ENCODE measurements around the gene CFAP46. TPM values are rescaled to one million over a fixed set of nuclear protein-coding genes. Genes with fewer than 3 reads are reported as not detected.

Gene CFAP46
- total RNA-seq, 1 donor from 2014 or later: 1.6 TPM

GRCh38 chr10:132834891-132835847, 107.2 kb downstream of the CFAP46 start:
- peaks cover 15% of the 10 kb centered on the region for H3K27me3 ChIP-seq
- Mint-ChIP-seq H3K4me1 (no peaks in the 10 kb centered on the region), H3K4me3 (no peak overlapping the region), H3K27me3 (ENCODE audit: insufficient read depth, low read depth) (peaks cover 11% of the 10 kb centered on the region), H3K27ac (no peak overlapping the region), H3K36me3 (peaks cover 2% of the 10 kb centered on the region), H3K9me3 (peaks cover 2% of the 10 kb centered on the region)
- no peak overlapping the region for H3K4me2 ChIP-seq
- H2AFZ ChIP-seq (replicated peaks): no peak overlapping the region
- DNase-seq (ENCODE audit: low spot score): no peak
- no peaks in the 10 kb centered on the region for H3K36me3 ChIP-seq
- no peak overlapping the region for H3K9ac ChIP-seq
- no peaks in the 10 kb centered on the region for H3K4me1 ChIP-seq
- H3F3A ChIP-seq (ENCODE audit: low read depth): peaks cover 8% of the 10 kb centered on the region
- no peaks in the 10 kb centered on the region for H3K79me2 ChIP-seq (ENCODE audit: low read depth)
- TF ChIP-seq EZH2 (IDR thresholded peaks at IDR 0.05) (no peak), CTCF (IDR thresholded peaks at IDR 0.05) (no peak), EZH2phosphoT487 (IDR thresholded peaks at IDR 0.05) (no peak)
- no peak overlapping the region for H3K27ac ChIP-seq
- no peaks in the 10 kb centered on the region for H3K9me3 ChIP-seq (ENCODE audit: low read depth)
- no peak overlapping the region for H3K4me3 ChIP-seq
- no peaks in the 10 kb centered on the region for H4K20me1 ChIP-seq (ENCODE audit: low read depth)

- no peak overlapping the region for H2AFZ ChIP-seq (replicated peaks)
- H3K27ac ChIP-seq: no peak overlapping the region
- H3K36me3 ChIP-seq: no peaks in the 10 kb centered on the region
- Mint-ChIP-seq H3K27me3 (ENCODE audit: insufficient read depth, low read depth) (peaks cover 10% of the 10 kb centered on the region), H3K4me3 (no peak overlapping the region), H3K27ac (no peak overlapping the region), H3K4me1 (no peaks in the 10 kb centered on the region), H3K36me3 (peaks cover 2% of the 10 kb centered on the region), H3K9me3 (peaks cover 2% of the 10 kb centered on the region)
- no peaks in the 10 kb centered on the region for H4K20me1 ChIP-seq (ENCODE audit: low read depth)
- no peak for TF ChIP-seq EZH2phosphoT487 (IDR thresholded peaks at IDR 0.05)
- TF ChIP-seq EZH2 (IDR thresholded peaks at IDR 0.05): no peak
- no peak for TF ChIP-seq CTCF (IDR thresholded peaks at IDR 0.05)
- H3K4me2 ChIP-seq: no peak overlapping the region
- peaks cover 8% of the 10 kb centered on the region for H3F3A ChIP-seq (ENCODE audit: low read depth)
- H3K9ac ChIP-seq: no peak overlapping the region
- no peak for DNase-seq (ENCODE audit: low spot score)
- peaks cover 7% of the 10 kb centered on the region for H3K27me3 ChIP-seq
- H3K4me3 ChIP-seq: no peak overlapping the region
- no peaks in the 10 kb centered on the region for H3K4me1 ChIP-seq
- H3K9me3 ChIP-seq (ENCODE audit: low read depth): no peaks in the 10 kb centered on the region
- H3K79me2 ChIP-seq (ENCODE audit: low read depth): no peaks in the 10 kb centered on the region
These were observed 108.0 kb downstream of the CFAP46 start for GRCh38 chr10:132834311-132834761.

GRCh38 chr10:132833421-132834111, 108.8 kb downstream of the CFAP46 start:
- H3K9ac ChIP-seq: no peak overlapping the region
- Mint-ChIP-seq H3K9me3 (peaks cover 2% of the 10 kb centered on the region), H3K27ac (no peak overlapping the region), H3K4me1 (no peaks in the 10 kb centered on the region), H3K36me3 (peaks cover 2% of the 10 kb centered on the region), H3K4me3 (no peak overlapping the region), H3K27me3 (ENCODE audit: insufficient read depth, low read depth) (peaks cover 10% of the 10 kb centered on the region)
- no peak overlapping the region for H2AFZ ChIP-seq (replicated peaks)
- no peak for TF ChIP-seq EZH2phosphoT487 (IDR thresholded peaks at IDR 0.05)
- TF ChIP-seq CTCF (IDR thresholded peaks at IDR 0.05): no peak
- no peak for TF ChIP-seq EZH2 (IDR thresholded peaks at IDR 0.05)
- H3K9me3 ChIP-seq (ENCODE audit: low read depth): no peaks in the 10 kb centered on the region
- no peak overlapping the region for H3K27ac ChIP-seq
- H3K36me3 ChIP-seq: no peaks in the 10 kb centered on the region
- H4K20me1 ChIP-seq (ENCODE audit: low read depth): no peaks in the 10 kb centered on the region
- H3K4me1 ChIP-seq: no peaks in the 10 kb centered on the region
- no peak overlapping the region for H3K4me2 ChIP-seq
- no peak for DNase-seq (ENCODE audit: low spot score)
- H3K4me3 ChIP-seq: no peak overlapping the region
- peaks cover 8% of the 10 kb centered on the region for H3F3A ChIP-seq (ENCODE audit: low read depth)
- peaks cover 7% of the 10 kb centered on the region for H3K27me3 ChIP-seq
- H3K79me2 ChIP-seq (ENCODE audit: low read depth): no peaks in the 10 kb centered on the region
